Fibroblast of peridontal ligament (primary cell): ENCODE measurements around the gene DLG5.

Source experiments
- DNase-seq: peaks from one replicate; pipeline ENCODE4 v3.0.0-alpha.2; 2010; ENCODE audit errors: extremely low read depth

Gene DLG5

DNA sequence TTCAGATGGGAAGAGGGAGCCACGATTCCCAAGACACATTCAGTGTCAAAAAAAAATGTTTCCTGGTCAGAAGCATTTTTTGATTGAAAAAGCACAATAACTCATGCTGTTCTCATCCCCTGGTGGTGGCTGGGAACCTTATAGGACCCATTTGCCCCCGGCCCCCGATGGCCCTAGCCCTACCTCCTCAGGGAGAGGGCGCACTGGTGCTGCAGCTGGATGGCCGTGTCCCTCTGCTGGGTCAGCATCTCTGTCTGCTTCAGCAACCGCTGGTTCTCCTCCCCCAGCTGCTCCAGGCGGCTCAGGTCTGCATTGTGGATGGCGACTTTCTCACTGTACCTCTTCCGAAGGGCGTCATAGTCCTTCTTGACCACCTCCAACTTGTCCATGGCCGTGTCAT is 83.3 kb downstream of the DLG5 start:
- DNase-seq, result no peak

DNA sequence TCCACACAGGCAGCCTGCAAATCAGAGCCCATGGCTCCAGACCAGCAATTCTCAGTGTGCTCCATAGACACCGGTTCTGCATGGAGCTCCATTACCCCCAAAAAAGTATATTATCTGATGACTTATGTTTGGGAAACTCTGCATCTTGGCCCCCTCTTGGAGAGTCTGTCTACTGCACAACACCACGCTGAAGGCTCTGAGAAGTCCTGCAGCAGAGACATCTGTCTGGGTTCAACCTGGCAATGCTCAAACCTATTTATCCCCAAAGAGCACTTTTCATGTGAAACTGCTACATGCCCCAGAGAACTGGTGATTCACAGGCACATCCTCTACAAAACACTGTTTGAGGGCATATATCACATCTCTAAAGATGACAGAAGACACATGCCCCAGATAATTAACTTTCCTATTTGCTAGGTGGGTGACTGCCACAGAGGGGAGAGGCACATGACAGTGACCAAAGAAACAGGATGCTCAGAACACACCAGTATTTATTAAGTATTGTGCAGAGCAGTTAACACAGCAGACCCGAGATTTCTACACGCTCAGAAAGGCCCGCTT is 83.8 kb downstream of the DLG5 start:
- DNase-seq, result no peak

DNA sequence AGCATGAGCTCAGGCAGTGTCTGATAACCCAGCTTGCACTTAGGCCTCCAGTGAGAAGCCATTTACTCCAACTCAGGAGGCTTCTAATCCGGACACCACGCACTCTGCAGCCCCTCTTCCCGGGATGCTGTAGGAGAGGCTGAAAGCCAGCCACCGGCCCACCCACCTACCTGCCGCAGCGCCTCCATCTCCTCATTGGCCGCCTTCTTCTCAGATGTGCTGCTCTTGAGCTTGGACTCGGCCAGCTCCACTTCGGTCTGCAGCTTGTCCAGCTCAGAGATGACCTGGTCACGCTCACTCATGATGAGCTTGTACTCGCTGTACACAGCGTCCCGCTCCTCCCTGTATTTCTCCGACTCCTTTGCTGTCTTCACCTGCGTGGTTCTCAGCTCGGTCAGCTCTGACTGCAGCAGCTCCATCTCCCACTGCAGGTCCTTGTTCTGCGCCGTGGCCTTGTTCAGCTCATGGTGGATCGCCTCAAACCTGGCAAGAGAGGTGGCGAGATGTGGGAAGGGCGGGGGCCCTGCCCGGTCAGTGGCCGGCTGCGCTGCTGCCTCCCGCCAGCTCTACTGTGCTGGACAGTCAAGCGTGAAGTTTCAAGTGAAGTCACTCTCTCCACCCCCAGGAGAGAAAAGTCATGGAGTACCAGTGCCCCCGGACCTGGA is 84.7 kb downstream of the DLG5 start:
- DNase-seq, result no peak

DNA sequence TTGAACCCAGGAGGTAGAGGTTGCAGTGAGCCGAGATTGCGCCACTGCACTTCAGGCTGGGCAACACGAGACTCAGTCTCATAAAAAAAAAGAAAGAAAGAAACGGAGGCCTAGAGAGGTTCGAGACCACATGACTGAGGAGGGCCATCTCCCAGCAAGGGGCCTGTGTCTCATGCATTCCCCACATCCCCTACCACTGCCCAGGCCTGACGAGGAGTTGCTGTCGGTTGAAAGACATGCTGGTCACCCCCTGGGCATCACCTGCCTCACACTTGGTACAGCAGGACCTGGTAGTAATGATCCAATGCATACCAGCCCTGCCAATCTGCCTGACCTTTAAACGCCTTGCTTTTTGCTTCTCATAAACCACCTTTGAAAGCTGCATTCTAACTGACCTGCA is 85.9 kb downstream of the DLG5 start:
- no peak for DNase-seq

DNA sequence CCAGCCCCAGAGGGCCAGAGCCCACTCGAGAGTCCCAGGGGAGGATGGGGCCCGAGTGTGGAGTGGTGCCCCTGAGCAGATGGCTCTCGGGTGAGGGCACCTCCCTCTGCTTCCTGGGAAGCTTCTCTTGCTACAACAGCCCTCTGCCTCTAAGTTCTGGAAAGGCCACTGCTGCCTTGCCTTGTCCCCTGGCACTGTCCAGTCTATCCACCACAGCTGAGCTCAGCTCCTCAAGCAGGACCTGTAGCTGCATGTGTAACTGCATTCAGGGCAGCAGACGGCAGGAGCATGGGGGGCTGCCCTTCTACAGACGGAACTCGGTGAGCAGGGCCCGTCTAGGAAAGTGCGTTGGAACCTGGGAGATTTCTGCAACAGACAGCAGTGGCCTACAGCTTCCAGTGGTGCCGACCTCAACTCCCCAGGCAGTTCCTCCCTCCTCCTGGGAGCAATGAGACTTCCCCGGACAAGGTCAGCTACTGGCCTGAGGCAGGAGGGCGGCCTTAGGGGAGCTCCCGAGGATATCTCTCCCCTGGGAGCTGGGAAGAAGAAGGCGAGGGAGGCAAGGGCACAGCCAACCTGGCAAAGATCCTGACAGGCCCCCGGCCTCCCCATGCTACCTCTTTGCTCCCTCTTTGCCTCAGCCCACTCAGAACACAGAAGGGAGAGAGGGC is 88.5 kb downstream of the DLG5 start:
- DNase-seq, result no peak

DNA sequence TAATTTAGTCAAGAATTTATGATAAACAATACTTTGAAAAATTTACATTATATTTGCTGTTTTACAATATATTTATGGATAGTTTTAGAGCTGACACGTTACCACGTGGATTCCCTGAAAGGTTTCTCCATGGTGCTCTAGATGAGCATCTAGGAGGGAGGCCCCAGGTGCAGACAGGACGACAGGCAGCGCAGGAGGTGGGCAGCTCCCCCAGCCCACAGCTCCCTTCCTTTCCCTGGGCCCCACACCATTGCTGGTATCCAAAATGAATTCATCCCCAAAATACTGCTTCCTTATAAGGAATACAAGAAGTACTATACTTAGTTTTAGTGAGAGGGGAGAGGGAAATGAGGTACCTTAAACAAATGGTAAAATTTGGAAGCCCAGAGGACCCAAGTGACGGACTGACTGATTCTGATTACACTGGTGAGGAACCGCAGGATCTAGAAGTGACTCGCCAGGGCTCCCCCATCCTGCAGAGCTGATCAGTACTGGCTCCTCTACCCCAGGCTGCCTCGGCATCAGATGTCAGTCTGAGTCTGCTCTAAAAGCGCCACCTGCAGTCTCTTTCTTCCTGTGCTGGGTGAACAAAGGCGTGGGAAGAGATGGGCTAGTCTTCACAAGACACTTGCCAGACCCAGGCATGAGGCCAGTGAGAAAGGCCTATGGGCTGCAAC is 89.2 kb downstream of the DLG5 start:
- DNase-seq, result peak; percentile 61

DNA sequence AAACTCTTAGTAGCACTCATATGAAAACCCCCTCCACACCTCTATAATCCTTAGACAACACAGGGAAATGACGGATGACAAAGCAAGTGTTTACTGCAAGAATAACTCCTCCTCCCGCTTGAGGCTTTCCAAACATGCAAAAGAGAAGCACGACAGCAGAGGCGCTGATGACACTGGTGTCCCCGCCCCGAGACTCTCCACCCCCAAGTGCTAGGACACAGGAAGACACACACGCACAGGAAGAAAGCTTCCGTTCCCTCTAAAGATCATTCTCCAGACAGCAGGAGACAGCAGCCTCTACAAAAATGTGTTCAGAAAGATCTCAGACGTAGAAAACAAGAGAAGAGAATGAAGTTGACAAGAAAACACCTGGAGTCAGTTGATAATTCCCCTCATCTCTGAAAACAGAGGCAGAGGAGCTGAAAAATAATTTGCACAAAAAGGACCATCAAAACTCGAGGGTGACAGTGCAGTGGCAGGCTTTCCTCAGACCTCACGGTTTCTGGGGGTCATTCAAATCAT is 90.2 kb downstream of the DLG5 start:
- DNase-seq, result peak; percentile 5

DNA sequence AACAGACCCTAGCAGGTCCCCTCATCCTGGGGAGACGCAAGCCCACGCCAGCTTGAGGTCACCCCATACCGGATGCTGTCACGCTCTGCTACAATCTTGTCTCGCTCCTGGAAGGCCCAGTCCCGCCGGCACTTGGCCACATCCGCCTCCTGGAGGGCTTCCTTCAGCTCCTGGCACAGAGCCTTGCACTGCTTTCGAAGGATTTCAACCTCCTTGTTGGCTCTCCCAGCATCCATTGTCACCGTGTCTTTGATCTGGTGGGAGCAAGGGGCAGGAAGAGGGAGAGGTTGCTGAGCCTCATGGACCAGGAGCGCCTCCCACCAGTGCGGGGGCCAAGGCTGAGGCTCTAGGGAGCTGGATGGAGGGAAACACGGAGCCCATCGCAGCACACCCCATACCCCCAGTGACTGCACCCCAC is 90.9 kb downstream of the DLG5 start:
- DNase-seq, result no peak

DNA sequence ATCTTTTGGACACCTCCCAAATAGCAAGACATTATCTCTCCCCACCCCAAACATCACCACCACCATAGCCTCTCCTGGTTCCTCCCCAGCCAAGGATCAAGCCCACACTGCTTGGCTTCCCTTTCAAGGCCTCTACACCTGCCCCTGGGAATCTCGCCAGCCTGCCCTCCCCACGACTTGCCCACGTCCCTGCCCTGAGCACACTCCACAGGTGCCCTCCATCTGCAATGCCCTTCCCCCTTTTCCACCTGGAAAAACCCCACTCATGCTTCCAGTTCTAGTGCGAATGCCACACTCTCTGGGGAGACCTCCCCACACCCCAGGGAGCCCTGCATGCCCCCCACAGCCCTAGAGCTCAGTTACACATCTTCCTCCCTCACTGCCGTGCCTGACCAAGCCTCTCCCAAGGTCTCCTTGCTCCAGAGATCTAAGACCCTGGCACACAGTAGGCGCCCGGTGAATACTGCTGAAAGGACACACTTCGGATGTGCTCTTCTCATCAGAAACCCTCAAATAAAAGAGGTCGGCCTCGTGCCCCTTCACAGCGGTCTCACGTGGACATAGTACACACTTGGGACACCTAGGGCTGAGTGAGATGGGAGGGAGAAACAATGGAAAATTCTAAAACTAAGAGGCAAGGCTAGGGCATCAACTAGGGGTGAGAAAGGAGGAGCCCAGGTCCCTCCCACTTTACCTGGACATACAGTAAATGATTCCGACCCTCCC is 91.4 kb downstream of the DLG5 start:
- no peak for DNase-seq

DNA sequence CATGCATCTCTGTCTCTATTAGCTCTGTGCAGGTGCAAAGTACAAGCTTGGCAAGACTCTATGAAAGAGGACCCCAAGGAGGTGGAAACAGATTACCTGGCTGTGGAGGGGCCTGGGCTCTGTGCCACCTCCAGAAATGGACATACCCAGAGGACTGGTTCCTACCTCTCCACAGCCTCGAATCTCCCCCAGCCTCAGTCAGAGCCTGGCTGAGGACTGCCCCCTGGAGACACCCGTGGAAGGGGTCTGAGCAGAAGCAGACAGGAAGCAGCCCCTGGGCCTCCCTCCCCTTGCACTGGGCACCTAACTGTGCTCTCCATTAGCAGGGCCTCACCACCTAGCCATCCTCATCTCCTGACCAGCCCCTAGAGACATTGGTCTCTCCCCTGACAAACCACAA is 92.0 kb downstream of the DLG5 start:
- no peak for DNase-seq

DNA sequence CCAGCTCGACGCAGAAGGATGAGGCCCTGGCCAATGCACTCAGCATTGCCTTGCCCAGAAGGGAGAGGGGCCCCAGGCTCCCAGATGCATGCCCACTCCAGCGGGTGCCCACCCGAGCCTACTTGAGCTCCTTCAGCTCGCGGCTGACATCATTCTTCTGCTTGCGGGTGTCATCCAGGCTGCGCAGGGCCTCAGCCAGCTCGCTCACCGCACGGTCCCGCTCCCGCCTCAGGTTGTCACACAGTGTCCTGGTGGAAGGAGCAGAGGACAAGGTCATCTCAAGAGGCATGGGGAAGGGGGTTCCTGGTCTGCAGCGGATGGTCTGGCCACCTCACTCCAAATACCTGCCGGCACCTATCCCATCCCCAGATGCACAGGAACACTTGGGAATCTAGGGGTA is 92.8 kb downstream of the DLG5 start:
- no peak for DNase-seq

DNA sequence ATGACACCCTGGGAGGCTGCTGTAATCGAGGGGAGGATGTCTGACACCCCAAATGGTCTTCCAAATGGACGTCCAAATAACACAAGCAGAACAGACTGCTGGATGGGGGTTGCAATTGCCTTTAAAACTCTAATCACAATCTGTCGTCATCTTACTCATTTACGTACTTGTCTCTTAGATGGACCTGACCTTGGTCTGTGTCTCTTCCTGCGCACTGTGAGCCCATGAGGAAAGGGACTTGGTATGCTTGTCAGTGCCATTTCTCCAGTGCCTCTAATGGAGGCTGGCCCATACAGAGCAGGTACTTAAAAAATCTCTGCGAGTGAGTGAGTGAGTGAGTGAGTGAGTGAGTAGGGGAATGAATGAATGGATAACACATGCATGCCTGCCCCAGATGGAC is 93.3 kb downstream of the DLG5 start:
- no peak for DNase-seq

DNA sequence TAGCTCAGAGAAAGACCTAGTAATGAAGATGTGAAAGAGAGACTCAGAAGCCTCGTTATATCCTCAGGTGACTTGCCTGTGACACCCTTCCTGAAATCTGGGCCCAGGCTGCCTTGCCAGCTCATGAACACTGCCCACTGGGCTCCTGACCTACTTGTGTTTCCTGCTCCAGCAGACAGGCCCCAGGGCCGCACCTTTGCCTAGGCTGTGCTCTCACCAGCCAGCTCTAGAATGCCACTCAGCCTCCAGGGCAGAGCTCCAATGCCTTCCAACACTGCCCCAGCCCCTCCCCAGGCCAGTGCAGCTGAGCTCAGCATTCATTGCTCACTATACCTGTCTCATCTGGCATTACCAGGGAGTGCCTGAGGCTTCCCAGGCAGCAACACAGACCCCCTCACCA is 94.3 kb downstream of the DLG5 start:
- no peak for DNase-seq

DNA sequence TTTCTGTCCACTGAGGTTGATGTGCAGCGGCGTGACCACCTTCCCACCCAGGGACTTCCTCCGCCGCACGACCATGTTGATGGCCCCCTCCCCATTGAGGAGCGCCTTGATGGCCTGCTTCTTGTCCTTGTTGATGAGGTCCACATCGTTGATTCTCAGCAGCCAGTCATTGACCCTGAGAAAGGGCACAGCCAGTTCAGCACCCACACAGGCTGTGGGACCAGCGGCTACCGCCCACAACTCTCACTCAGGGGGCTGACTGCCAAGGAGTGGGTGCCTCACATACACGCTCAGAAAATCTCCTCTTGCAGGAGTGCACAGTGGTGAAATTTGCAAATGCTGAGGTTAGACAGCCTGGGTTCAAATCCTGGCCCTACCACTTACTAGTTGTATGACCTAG is 97.2 kb downstream of the DLG5 start:
- DNase-seq, result no peak

DNA sequence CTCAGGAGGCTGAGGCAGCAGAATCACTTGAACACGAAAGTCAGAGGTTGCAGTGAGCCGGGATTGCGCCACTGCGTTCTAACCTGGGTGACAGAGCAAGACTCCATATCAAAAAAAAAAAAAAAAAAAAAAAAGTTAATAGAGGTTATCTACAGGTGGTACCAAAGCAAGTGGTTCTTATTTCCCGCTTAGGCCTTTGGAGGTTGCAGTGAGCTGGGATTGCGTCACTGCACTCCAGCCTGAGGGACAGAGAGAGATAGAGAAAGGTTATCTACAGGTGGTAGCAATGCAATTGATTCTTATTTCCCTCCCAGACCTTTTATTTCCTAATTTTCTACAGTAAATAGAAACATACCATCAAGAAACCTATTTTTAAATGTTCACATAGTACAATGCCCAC is 98.2 kb downstream of the DLG5 start:
- DNase-seq, result no peak

DNA sequence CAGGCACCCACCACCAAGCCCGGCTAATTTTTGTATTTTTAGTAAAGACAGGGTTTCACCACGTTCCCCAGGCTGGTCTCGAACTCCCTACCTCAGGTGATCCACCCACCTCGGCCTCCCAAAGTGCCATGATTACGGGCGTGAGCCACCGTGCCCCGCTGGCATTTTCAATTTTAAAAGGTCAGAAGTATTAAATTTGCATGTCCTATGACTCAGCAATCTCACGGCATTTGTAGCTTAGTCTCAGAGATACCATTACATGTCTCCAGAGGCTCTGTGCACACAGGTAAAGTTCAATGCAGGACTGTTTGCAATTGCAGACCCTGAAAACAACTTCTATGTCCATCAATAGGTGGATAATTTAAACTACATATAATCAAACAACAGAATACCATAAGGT is 99.2 kb downstream of the DLG5 start:
- no peak for DNase-seq

DNA sequence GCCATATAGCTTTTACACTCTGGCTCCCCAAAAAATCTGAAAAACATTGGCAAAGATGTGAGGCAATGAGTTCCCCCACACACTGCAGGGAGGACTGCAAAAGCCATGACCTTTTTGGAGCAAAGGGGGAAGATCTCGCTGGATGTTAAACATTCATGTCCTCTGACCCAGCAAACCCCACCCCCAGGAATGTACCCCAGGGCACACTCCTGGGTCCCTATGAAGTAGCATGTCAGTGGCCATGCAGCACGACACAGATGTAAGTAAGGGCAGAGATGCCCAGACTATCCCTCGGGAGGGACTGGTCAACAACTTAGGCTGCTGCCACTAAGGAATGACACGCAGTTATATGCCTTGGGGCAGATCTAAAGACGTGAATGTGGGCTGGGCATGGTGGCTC is 100.6 kb downstream of the DLG5 start:
- DNase-seq, result no peak

DNA sequence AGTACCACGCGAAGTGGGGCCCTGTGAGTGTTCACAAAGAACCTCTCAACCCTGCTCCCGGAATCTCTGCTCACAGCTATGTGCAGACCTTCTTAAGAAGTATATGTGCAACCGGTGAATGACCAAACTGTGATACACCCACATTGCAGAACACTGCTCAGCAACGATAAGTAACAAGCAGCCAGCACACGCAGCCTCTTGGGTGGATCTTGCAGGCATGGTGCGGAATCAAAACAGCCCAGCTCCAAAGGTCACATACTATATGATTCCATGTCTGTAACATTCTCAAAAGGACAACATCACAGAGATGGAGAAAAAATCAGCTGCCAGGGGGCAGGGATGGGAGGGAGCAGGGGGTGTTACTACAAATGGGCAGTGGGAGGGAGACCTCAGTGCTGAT is 101.6 kb downstream of the DLG5 start:
- no peak for DNase-seq

DNA sequence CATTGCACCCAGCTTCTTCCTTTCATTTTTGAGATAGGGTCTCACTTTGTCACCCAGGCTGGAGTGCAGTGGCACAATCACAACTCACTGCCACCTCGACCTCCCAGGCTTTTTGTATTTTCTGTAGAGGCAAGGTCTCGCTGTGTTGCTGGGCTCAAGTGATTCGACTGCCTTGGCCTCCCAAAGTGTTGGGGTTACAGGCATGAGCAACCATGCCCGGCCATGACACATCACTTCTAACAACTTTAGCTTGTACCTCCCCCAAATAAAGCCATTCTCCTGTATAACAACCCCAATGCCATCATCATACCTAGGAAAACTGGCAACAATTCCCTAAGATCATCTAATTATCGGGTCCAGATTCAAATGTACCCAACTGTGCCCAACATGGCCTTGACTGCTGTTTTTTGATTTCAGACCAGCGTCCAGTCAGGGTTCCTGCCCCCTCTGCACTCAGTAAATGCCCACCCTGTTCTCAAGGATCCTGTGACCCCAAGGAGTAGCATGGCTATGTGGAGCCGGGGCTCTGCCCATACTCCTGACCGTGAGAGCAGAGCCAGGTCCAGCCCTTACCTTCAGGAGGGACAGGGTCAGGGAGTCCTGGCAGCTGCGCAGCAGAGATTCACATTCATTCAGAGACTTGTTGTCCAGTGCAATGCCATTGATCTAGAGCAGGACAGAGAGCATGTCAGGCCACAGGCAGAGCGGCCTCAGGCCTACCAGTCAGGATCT is 102.6 kb downstream of the DLG5 start:
- DNase-seq, result no peak

DNA sequence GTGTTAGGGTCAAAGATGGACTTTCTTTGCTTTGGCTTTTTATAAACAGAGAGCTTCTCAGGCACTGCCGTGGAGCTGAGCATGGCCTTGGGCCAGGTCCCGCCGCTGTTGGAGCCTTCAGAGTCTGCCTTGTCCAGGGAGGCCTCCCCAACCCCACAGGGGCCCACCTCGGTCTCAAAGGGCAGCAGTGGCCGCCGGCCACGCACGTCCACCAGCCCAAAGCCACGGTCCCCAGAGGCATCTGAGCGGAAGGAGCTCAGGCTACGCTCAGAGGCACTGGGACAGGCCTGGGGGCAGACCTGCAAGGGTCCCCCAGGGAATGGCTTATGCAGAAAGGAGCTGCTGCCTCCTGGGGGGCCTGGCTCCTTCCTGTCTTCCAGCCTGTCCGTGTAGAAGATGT is 105.0 kb downstream of the DLG5 start:
- DNase-seq, result no peak

DNA sequence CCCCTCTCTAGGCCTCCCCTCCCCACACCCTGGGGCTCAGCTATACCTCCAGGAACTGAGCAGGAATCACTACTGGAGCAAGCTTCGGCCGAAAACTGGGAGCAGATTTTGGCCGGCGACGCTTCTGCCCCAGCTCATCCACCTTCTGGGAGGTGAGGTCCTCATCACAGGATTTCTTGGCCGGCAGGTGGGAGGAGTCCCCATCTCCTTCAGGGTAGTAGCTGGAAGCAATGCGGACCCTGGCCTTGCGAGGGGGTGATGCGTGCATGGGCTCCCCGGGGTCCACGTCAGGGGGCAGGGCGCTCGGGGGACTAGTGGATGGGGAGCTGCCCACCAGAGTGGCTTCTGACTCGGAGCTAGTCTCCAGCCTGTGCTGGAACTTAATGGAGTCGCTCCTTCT is 105.5 kb downstream of the DLG5 start:
- no peak for DNase-seq
